Fibroblast of lung (primary cell): ENCODE data around the gene ERCC2. TPM values are rescaled to one million over a fixed set of nuclear protein-coding genes. Genes with fewer than 3 reads are reported as not detected.
A peak's percentile ranks its signal among the peaks of the same experiment; 100 is the strongest.
"Not testable (repeated sequence)": the region's sequence is repeated elsewhere in the genome, so short reads cannot be mapped to it uniquely, and the experiment has no call there.

Source experiments
- DNase-seq, 2 donors: peaks; one replicate each; pipeline versions ENCODE4 v3.0.0 to v3.0.0-alpha.2; 2010; ENCODE audit warnings: low read depth in 2 of 2
- H2AFZ ChIP-seq: 2 replicates; pipeline ENCODE4 v1.5.1; 2012; ENCODE audit warnings: low read length, control low read depth, inconsistent platforms
- H3K27ac ChIP-seq: 2 replicates; pipeline ENCODE4 v1.5.1; 2011; ENCODE audit warnings: low read length, control low read depth; ENCODE audit not compliant: insufficient read depth
- H3K27me3 ChIP-seq: 2 replicates; pipeline ENCODE4 v1.5.1; 2011; ENCODE audit warnings: mild to moderate bottlenecking, low read length; ENCODE audit not compliant: control insufficient read depth, insufficient read depth
- H3K36me3 ChIP-seq: 2 replicates; pipeline ENCODE4 v1.5.1; 2011; ENCODE audit warnings: low read length; ENCODE audit not compliant: control insufficient read depth, insufficient read depth
- H3K4me1 ChIP-seq: 2 replicates; pipeline ENCODE4 v1.5.1; 2011; ENCODE audit warnings: low read length; ENCODE audit not compliant: control insufficient read depth, insufficient read depth; ENCODE audit errors: extremely low read depth
- H3K4me2 ChIP-seq: 2 replicates; pipeline ENCODE4 v1.5.1; 2011; ENCODE audit warnings: low read length, control low read depth; ENCODE audit not compliant: insufficient read depth; ENCODE audit errors: extremely low read depth
- H3K4me3 ChIP-seq, 4 experiments: fragments of 200-600 bp in 1 of 4; sonication (generic) in 1 of 4; replicated peaks in 1 of 4; 2 replicates each; pipeline ENCODE4 v1.5.1; 2011 to 2016; ENCODE audit warnings: low read length in 4 of 4, low read depth in 3 of 4, mild to moderate bottlenecking in 3 of 4, control low read depth in 2 of 4, inconsistent platforms in 1 of 4, mixed read lengths in 1 of 4; ENCODE audit not compliant: insufficient read depth in 1 of 4; ENCODE audit errors: control extremely low read depth in 1 of 4
- H3K79me2 ChIP-seq: 2 replicates; pipeline ENCODE4 v1.5.1; 2012; ENCODE audit warnings: mild to moderate bottlenecking, low read length, inconsistent platforms; ENCODE audit not compliant: control insufficient read depth, insufficient read depth
- H3K9ac ChIP-seq: 2 replicates; pipeline ENCODE4 v1.5.1; 2011; ENCODE audit warnings: mild to moderate bottlenecking, low read length, control low read depth; ENCODE audit not compliant: insufficient read depth
- H3K9me3 ChIP-seq: 2 replicates; pipeline ENCODE4 v1.5.1; 2012; ENCODE audit warnings: low read depth, low read length; ENCODE audit not compliant: control insufficient read depth, insufficient read depth
- H4K20me1 ChIP-seq: 2 replicates; pipeline ENCODE4 v1.5.1; 2011; ENCODE audit warnings: low read length; ENCODE audit not compliant: control insufficient read depth, insufficient read depth; ENCODE audit errors: extremely low read depth
- CTCF ChIP-seq, 2 donors: IDR thresholded peaks in 1 of 2; conservative IDR thresholded peaks in 1 of 2; 1 replicate in 1 of 2; 2 replicates in 1 of 2; pipeline ENCODE4 v1.5.1; 2011 to 2012; ENCODE audit warnings: low read length in 2 of 2, control low read depth in 1 of 2, inconsistent platforms in 1 of 2, low read depth in 1 of 2, mild to moderate bottlenecking in 1 of 2
- EZH2 ChIP-seq: IDR thresholded peaks from 2 replicates; pipeline ENCODE4 v1.5.1; 2012; ENCODE audit warnings: low read length, control low read depth, mild to moderate bottlenecking; ENCODE audit errors: missing control alignments
- polyA plus RNA-seq, 2 donors: library from polyadenylated mRNA; depleted of rRNA in 1 of 2; stranded (reverse) in 1 of 2; unstranded in 1 of 2; fragments of >200 nt; gene quantifications; 2 replicates each; pipeline ENCODE4 v1.2.1, GENCODE V29; 2011 to 2012; ENCODE audit warnings: missing spikeins in 1 of 2
- total RNA-seq: library from RNA; depleted of rRNA; stranded (reverse); fragments of >200 nt; gene quantifications from 2 replicates; pipeline ENCODE4 v1.2.1, GENCODE V29; 2014

ERCC2 gene
- total and polyA plus RNA-seq, 2 donors (not counting 1 experiment from before 2014, with no cell fraction given), result 21.6 to 57.1 TPM

- DNase-seq, result no peak
- no peaks in the 10 kb centered on the region for H3K9me3 ChIP-seq
- peak within 1 kb of the TSS in 1 of 4 experiments; percentile 10 for H3K4me3 ChIP-seq
- no peak within 1 kb of the TSS for H3K27ac ChIP-seq
- no peak within 1 kb of the TSS for H3K9ac ChIP-seq
- TF ChIP-seq EZH2, result no peak
- TF ChIP-seq CTCF (conservative IDR thresholded peaks at IDR 0.05 in 1 of 2, IDR thresholded peaks at IDR 0.05 in 1 of 2; ENCODE audit: low read depth in 1 of 2, low read length in 2 of 2), result no peak
- H4K20me1 ChIP-seq, result no peaks in the 10 kb centered on the region
- no peak within 1 kb of the TSS for H3K4me2 ChIP-seq
- no peaks in the 10 kb centered on the region for H3K36me3 ChIP-seq
- H2AFZ ChIP-seq, result no peak within 1 kb of the TSS
- H3K4me1 ChIP-seq, result no peaks in the 10 kb centered on the region
- H3K27me3 ChIP-seq, result peaks cover 9% of the 10 kb centered on the region
- H3K79me2 ChIP-seq, result no peaks in the 10 kb centered on the region
Measured at GRCh38 chr19:45340232-45340898, 30.0 kb downstream of the ERCC2 start, which contains the start of gene KLC3. Gene KLC3 (plus strand): TSS chr19:45340750. CDS start chr19:45345542, 4,792 bp downstream.

- H3K4me3 ChIP-seq, result no peak overlapping the region
- H3K4me1 ChIP-seq, result no peaks in the 10 kb centered on the region
- no peak overlapping the region for H3K9ac ChIP-seq
- H3K79me2 ChIP-seq, result no peaks in the 10 kb centered on the region
- H3K36me3 ChIP-seq, result no peaks in the 10 kb centered on the region
- TF ChIP-seq EZH2 (no peak), CTCF (conservative IDR thresholded peaks at IDR 0.05 in 1 of 2, IDR thresholded peaks at IDR 0.05 in 1 of 2; ENCODE audit: low read depth in 1 of 2, low read length in 2 of 2) (no peak)
- peaks cover 9% of the 10 kb centered on the region for H3K27me3 ChIP-seq
- no peak overlapping the region for H3K27ac ChIP-seq
- no peaks in the 10 kb centered on the region for H3K9me3 ChIP-seq
- no peaks in the 10 kb centered on the region for H4K20me1 ChIP-seq
- no peak overlapping the region for H2AFZ ChIP-seq
- no peak overlapping the region for H3K4me2 ChIP-seq
- DNase-seq, result no peak
Measured at GRCh38 chr19:45339629-45340028, 30.7 kb downstream of the ERCC2 start.

- Histone ChIP-seq H3K79me2 (no peaks in the 10 kb centered on the region), H3K36me3 (no peaks in the 10 kb centered on the region), H3K9me3 (no peaks in the 10 kb centered on the region), H2AFZ (no peak overlapping the region), H3K4me3 (no peak overlapping the region), H4K20me1 (no peaks in the 10 kb centered on the region), H3K9ac (no peak overlapping the region), H3K4me1 (no peaks in the 10 kb centered on the region), H3K27ac (no peak overlapping the region), H3K27me3 (peaks cover 3% of the 10 kb centered on the region), H3K4me2 (no peak overlapping the region)
- DNase-seq, result no peak
- TF ChIP-seq EZH2 (no peak), CTCF (conservative IDR thresholded peaks at IDR 0.05 in 1 of 2, IDR thresholded peaks at IDR 0.05 in 1 of 2; ENCODE audit: low read depth in 1 of 2, low read length in 2 of 2) (no peak)
Measured at GRCh38 chr19:45336696-45337251, 33.6 kb downstream of the ERCC2 start.

- H3K4me1 ChIP-seq, H3K9ac ChIP-seq, H3K4me3 ChIP-seq, H3K27ac ChIP-seq, H2AFZ ChIP-seq, H3K79me2 ChIP-seq, H3K4me2 ChIP-seq, DNase-seq, H3K36me3 ChIP-seq, H3K27me3 ChIP-seq, H3K9me3 ChIP-seq, H4K20me1 ChIP-seq: not testable (repeated sequence)
Measured at GRCh38 chr19:45334881-45335280, 35.5 kb downstream of the ERCC2 start.
